Bronchial epithelial cell (primary cell): ENCODE measurements around the gene LGALS7. TPM values are rescaled to one million over a fixed set of nuclear protein-coding genes. Genes with fewer than 3 reads are reported as not detected.
A peak's percentile ranks its signal among the peaks of the same experiment; 100 is the strongest.
"Not testable (repeated sequence)": the region's sequence is repeated elsewhere in the genome, so short reads cannot be mapped to it uniquely, and the experiment has no call there.

Source experiments
- DNase-seq: peaks from one replicate; pipeline ENCODE4 v3.0.0-alpha.2; 2010; ENCODE audit warnings: low read depth
- FAIRE-seq: peaks from 2 replicates; lab custom pipeline; 2011; peaks lifted over from hg19 to GRCh38; lab: Jason Lieb, UNC
- H3K27me3 ChIP-seq: 2 replicates; pipeline ENCODE4 v1.5.1; 2011; ENCODE audit warnings: low read length; ENCODE audit not compliant: control insufficient read depth, insufficient read depth
- H3K36me3 ChIP-seq: 2 replicates; pipeline ENCODE4 v1.5.1; 2011; ENCODE audit warnings: low read length; ENCODE audit not compliant: control insufficient read depth, insufficient read depth
- H3K4me3 ChIP-seq: 2 replicates; pipeline ENCODE4 v1.5.1; 2011; ENCODE audit warnings: mild to moderate bottlenecking, low read depth, low read length, control low read depth
- total RNA-seq: library from RNA; depleted of rRNA; stranded (reverse); fragments of >200 nt; gene quantifications from 2 replicates; pipeline ENCODE4 v1.2.1, GENCODE V29; 2014
- TF ChIP-seq, protein P1 (sequence below): IDR thresholded peaks from 2 replicates; pipeline ENCODE4 v1.5.1; 2011; ENCODE audit warnings: mild to moderate bottlenecking, moderate library complexity, low read length, control low read depth, inconsistent platforms; ENCODE audit not compliant: insufficient read depth, severe bottlenecking

LGALS7 gene
- total RNA-seq, 1 donor from 2014 or later: 406 TPM

DNA sequence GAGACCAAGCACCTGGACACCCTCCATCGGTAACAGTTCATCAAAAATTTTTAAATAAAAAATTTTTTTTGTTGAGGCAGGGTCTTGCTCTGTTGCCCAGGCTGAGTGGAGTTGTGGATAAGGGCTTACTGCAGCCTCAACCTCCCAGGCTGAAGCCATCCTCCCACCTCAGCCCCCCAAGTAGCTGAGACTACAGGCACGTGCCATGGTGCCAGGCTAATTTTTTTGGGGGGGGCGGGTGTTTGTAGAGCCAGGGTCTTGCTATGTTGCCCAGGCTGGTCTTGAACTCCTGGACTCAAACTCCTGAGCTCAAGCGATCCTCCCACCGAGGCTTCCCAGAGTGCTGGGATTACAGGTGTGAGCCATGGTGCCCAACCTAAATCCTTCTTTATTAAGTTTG is 20.4 kb upstream of the LGALS7 start:
- Histone ChIP-seq H3K27me3 (no peaks in the 10 kb centered on the region), H3K36me3 (no peaks in the 10 kb centered on the region), H3K4me3 (no peak overlapping the region)
- TF ChIP-seq, protein P1, sequence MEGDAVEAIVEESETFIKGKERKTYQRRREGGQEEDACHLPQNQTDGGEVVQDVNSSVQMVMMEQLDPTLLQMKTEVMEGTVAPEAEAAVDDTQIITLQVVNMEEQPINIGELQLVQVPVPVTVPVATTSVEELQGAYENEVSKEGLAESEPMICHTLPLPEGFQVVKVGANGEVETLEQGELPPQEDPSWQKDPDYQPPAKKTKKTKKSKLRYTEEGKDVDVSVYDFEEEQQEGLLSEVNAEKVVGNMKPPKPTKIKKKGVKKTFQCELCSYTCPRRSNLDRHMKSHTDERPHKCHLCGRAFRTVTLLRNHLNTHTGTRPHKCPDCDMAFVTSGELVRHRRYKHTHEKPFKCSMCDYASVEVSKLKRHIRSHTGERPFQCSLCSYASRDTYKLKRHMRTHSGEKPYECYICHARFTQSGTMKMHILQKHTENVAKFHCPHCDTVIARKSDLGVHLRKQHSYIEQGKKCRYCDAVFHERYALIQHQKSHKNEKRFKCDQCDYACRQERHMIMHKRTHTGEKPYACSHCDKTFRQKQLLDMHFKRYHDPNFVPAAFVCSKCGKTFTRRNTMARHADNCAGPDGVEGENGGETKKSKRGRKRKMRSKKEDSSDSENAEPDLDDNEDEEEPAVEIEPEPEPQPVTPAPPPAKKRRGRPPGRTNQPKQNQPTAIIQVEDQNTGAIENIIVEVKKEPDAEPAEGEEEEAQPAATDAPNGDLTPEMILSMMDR: no peak
- no peak for DNase-seq
- FAIRE-seq: no peak

DNA sequence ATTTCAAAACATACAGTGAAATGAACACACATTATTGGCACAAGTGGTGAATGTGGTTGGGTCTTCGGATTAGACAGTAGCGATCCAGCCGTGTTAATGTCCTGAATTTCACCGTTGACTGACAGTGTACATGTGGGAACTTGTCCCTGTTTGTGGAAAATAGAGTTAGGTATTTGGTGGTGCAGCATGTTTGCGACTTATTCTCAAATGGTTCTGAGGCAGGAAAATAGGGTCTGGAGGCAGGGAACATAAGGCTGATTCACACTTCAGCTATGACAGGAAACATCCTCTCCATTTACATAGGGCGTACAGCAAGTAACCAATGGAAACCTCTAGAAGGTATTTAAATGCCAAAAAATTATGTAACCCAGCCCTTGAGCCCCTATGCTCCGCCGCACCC is 19.9 kb upstream of the LGALS7 start:
- FAIRE-seq: peak; percentile 86
- peak; percentile 97 for DNase-seq
- H3K4me3 ChIP-seq: no peak overlapping the region
- no peaks in the 10 kb centered on the region for H3K27me3 ChIP-seq
- H3K36me3 ChIP-seq: no peaks in the 10 kb centered on the region
- TF ChIP-seq, protein P1: no peak

DNA sequence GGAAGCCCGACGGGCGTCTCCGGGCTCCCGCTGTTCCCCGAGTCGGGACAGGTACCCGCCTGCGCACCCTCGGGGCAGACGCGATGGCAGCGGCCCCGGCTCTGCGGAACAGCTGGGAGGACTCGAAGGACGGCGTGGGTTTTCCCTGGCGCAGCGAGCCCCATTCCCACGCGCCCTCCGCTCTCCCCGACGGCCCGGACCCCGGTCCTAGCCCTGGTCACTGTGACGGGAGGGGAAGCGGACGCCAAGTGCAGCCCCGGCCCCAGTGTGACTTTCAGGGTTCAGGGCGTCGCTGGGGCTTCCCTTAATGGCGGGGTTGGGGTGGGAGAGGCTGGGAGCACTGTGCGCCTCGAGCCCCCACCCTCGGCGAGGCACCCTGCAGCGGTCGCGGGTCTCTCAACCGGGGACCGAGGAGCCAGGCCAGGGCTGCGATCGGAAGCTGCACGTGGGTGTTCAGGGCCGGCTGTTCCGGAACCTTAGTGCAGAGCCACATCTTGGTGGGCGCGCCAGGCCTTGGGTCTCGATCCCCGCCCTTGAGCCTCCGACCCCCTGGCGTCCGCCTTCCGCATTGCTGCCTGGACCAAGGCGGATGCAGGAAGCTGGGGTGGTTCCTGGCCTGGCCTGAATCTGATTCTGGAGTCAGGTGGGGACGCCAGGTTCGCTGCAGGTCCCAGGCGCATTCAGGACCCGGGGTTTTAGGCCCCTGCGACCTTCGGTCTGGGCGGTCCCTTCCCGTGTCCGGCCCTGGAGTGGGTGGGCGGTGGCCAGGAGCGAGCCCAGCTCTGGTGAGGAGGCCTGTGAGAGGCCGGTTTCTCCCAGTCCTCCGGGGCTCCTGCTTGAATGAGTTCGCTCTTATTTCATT is 19.2 kb upstream of the LGALS7 start:
- H3K4me3 ChIP-seq: peak overlapping the region; percentile 18
- DNase-seq (no peak), FAIRE-seq (no peak)
- no peaks in the 10 kb centered on the region for H3K27me3 ChIP-seq
- no peaks in the 10 kb centered on the region for H3K36me3 ChIP-seq
- TF ChIP-seq, protein P1: peak; percentile 51

DNA sequence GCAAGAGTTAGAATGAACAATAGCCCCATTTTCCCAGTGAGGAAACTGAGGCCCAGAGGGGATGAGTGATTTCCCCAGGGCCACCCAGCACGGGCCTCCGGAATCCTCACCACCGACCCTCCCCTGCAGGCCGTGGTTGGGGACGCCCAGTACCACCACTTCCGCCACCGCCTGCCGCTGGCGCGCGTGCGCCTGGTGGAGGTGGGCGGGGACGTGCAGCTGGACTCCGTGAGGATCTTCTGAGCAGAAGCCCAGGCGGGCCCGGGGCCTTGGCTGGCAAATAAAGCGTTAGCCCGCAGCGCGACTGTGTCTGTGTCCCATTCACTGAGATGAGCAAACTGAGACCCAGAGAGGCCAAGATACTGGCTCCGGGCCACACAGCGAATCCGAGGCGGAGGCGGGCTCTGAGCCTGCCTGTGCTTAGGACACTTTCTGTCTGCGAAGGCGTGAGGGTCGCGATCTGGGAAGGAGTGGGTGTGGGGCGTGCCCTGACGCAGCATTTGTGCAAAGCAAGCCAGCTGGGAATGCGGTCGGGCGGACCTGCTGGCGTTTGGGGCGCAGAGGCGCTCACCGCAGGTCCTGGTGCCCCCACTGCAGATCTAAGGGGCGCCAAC is 18.2 kb upstream of the LGALS7 start:
- H3K4me3 ChIP-seq, H3K27me3 ChIP-seq, H3K36me3 ChIP-seq, DNase-seq: not testable (repeated sequence)
- peak; percentile 100 for FAIRE-seq

DNA sequence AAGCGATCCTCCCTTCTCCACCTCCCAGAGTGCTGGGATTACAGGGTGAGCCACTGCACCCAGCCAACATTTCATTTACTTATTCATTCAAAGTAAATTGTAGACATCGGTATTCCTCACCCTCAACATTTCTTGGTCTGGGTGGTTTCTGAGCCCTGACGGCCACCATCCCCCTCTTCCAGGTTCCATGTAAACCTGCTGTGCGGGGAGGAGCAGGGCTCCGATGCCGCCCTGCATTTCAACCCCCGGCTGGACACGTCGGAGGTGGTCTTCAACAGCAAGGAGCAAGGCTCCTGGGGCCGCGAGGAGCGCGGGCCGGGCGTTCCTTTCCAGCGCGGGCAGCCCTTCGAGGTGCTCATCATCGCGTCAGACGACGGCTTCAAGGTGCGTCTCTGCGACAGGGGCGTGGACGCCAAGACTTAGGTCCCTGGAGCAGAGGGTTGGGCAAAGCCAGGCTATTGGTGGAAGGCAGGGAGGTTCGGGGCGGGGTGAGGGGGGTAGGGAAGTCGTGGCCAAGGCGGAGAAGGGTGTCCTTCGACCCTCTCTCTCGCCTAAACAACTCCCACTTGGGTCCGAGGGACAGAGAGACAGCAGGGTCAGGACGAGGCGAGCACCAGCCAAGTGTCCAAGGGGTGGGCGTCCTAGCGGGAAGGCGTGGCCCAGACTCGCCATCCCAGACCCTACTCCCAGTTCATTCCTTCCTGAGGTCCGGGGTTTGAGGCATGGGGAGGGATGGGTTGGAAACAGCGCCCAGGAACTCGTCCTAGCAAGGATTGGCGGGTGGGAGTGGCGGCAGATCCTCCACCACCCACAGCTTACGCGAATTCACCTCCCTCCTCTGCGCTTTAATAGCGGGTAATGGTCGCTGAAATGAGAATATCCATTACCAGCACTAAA is 17.4 kb upstream of the LGALS7 start:
- not testable (repeated sequence) for H3K36me3 ChIP-seq, DNase-seq, H3K27me3 ChIP-seq
- peak; percentile 91 for FAIRE-seq
- peak overlapping the region; percentile 42 for H3K4me3 ChIP-seq

DNA sequence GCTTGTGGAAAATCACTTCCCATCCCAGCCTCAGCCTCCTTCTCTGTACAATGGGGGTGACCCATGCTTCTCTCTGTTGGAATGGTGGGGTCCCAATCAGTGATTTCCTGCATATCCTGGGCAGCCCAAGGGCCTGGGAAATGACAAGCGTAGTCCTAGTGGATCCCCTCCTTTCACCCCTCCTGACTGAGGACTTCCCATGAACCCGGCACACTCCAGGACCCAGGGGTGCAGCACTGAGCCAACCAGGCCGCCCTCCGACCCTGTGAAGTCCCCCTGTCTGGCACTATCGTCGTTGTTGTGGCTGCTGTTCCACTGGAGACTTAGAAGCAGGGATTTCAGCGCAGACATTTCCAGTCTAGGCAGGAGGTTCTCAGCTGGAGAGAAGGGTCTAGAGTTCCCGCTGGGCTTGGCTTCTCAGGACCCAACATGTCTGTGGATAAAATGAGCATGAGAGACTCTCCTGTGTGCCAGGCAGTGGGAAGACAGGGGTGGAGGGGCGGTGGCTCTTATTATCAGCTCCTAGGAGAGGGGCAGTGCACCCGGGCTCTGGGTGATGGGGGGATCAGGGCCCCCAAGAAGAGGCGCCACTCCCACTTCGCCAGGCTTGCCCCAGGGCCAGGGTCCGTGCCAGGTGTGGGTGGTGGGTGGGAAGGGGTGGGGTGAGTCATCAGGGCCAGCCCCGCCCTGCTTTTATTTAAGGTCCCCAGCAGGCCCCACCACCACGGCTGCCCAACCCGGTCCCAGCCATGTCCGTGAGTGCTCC is 15.3 kb upstream of the LGALS7 start, which contains the start of gene LGALS7B:
Gene LGALS7B, plus strand, starts transcription at position 723 of the 766 bp plus-strand sequence. Its CDS starts 27 bp downstream, at position 750.
- DNase-seq: peak; percentile 58
- TF ChIP-seq, protein P1: no peak
- no peaks in the 10 kb centered on the region for H3K36me3 ChIP-seq
- no peak for FAIRE-seq
- H3K27me3 ChIP-seq: no peaks in the 10 kb centered on the region
- peak within 1 kb of the TSS; percentile 42 for H3K4me3 ChIP-seq
